ENCODE measurements around the gene ATG3. TPM values are rescaled to one million over a fixed set of nuclear protein-coding genes. Genes with fewer than 3 reads are reported as not detected.
A peak's percentile ranks its signal among the peaks of the same experiment; 100 is the strongest.
"Not testable (repeated sequence)": the region's sequence is repeated elsewhere in the genome, so short reads cannot be mapped to it uniquely, and the experiment has no call there.

Gene ATG3
- total RNA-seq, 4 donors from 2014 or later = 25.1 to 47.9 (median 44.6) TPM

DNA sequence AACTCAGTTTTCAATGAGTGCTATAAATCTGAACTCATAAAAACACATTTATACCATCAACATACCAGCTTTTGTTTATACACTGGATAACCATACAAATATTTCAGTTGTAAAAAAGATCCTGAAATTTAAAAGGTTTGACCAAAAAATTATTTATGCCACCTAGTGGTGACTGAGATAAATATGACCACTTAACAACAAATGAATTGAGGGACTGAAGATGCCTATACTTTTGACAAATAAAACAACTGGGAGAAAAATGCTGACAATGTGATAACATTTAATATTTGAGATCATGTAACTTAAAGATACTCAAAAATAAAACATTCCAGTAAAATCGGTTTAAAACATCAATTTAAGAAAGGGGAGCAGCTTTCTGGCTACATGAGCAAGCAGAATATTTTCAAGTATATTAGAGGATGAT is 30.4 kb downstream of the ATG3 start:
- intact Hi-C loops (cut with DNase I; ENCODE audit: low total_unique reads) = no loop called here
- no peak overlapping the region for H3K27ac ChIP-seq

GRCh38 chr3:112530573-112530972 is 31.2 kb downstream of the ATG3 start:
- TF ChIP-seq POLR2A (IDR thresholded peaks at IDR 0.05) = no peak
- TF ChIP-seq CTCF (IDR thresholded peaks at IDR 0.05) = no peak
- intact Hi-C loops (cut with DNase I; ENCODE audit: low total_unique reads) = no loop called here
- H3K36me3 ChIP-seq = no peaks in the 10 kb centered on the region

More for the DNA sequence above, 30.4 kb downstream of the ATG3 start:
- Histone ChIP-seq H3K36me3 (no peaks in the 10 kb centered on the region), H3K4me3 (no peak overlapping the region), H3K27me3 (no peaks in the 10 kb centered on the region), H3K4me1 (no peaks in the 10 kb centered on the region), H3K9me3 (no peaks in the 10 kb centered on the region)
- TF ChIP-seq CTCF (IDR thresholded peaks at IDR 0.05) (peak; percentile 33 to 40 (median 36)), POLR2A (IDR thresholded peaks at IDR 0.05) (no peak)
- no peak for DNase-seq

DNA sequence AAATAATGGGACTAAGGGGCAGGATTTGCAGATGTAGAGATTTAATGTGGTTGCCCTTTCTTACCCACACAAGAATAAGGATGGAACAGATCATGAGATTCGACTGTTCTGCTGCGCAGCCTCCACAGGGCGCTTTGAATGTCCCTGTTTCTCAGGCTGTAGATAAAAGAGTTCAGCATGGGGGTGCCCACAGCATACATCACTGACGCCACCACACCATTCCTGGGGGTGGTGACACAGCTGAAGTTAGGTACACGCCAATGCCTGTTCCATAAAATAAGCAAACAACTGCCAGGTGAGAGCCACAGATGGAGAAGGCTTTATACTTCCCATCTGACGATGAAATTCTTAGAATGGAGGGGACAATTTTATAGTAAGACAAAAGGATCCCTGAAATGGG is 37.6 kb downstream of the ATG3 start:
- intact Hi-C loops (cut with DNase I; ENCODE audit: low total_unique reads) = loop anchor here (10.0 kb wide), 1 partner anchor 199 kb away; no protein-coding TSS in a partner anchor
- not testable (repeated sequence) for H3K27ac ChIP-seq, H3K4me1 ChIP-seq, H3K4me3 ChIP-seq, H3K27me3 ChIP-seq, H3K36me3 ChIP-seq, DNase-seq, H3K9me3 ChIP-seq

More at GRCh38 chr3:112530573-112530972, 31.2 kb downstream of the ATG3 start:
- Histone ChIP-seq H3K9me3 (no peaks in the 10 kb centered on the region), H3K27ac (no peak overlapping the region), H3K4me3 (no peak overlapping the region), H3K27me3 (no peaks in the 10 kb centered on the region), H3K4me1 (no peaks in the 10 kb centered on the region)
- DNase-seq = no peak

GRCh38 chr3:112519424-112520001 is 42.2 kb downstream of the ATG3 start:
- peak; percentile 61 to 86 (median 74) for TF ChIP-seq CTCF (IDR thresholded peaks at IDR 0.05)
- no peak for TF ChIP-seq POLR2A (IDR thresholded peaks at IDR 0.05)
- no peaks in the 10 kb centered on the region for H3K4me1 ChIP-seq
- H3K9me3 ChIP-seq = no peaks in the 10 kb centered on the region
- no peaks in the 10 kb centered on the region for H3K36me3 ChIP-seq
- no peak overlapping the region for H3K4me3 ChIP-seq
- no peak overlapping the region for H3K27ac ChIP-seq
- no peaks in the 10 kb centered on the region for H3K27me3 ChIP-seq
- intact Hi-C loops (cut with DNase I; ENCODE audit: low total_unique reads) = loop anchor here (10.0 kb wide), 1 partner anchor 195 kb away; no protein-coding TSS in a partner anchor
- DNase-seq = peak in 1 of 2 donors; percentile 34

DNA sequence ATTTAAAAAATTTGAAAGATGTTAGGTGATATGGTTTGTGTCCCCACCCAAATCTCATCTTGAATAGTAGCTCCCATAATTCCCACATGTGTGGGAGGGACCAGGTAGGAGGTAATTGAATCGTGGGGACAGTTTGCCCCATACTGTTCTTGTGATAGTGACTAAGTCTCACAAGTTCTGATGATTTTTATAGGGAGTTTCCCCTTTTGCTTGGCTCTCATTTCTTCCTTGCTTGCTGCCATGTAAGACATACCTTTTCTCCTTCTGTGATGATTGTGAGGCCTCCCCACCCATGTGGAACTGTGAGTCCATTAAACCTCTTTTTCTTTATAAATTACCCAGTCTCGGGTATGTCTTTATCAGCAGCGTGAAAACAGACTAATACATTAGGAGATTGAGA is 42.8 kb downstream of the ATG3 start:
- H3K4me3 ChIP-seq; intact Hi-C loops (cut with DNase I; ENCODE audit: low total_unique reads); H3K9me3 ChIP-seq; H3K27me3 ChIP-seq; DNase-seq; H3K36me3 ChIP-seq; H3K27ac ChIP-seq; H3K4me1 ChIP-seq: not testable (repeated sequence)

GRCh38 chr3:112514527-112515128 is 47.1 kb downstream of the ATG3 start:
- intact Hi-C loops (cut with DNase I; ENCODE audit: low total_unique reads) = no loop called here
- TF ChIP-seq CTCF (IDR thresholded peaks at IDR 0.05) = no peak
- Histone ChIP-seq H3K9me3 (no peaks in the 10 kb centered on the region), H3K27ac (no peak overlapping the region), H3K4me1 (no peaks in the 10 kb centered on the region), H3K27me3 (no peaks in the 10 kb centered on the region), H3K36me3 (no peaks in the 10 kb centered on the region), H3K4me3 (no peak overlapping the region)
- no peak for DNase-seq
